SK-N-SH (cell line): Measurements from ENCODE around the gene KLC1. TPM values are rescaled to one million over a fixed set of nuclear protein-coding genes. Genes with fewer than 3 reads are reported as not detected.

Experiments
- CTCF ChIA-PET: fragments of 300-600, 350-600 bp; formaldehyde crosslinking; extraction: SDS; loops from one replicate; lab custom pipeline; 2021; lab: Yijun Ruan, JAX
- POLR2A ChIA-PET: fragments of 350-600 bp; sonication (Branson Sonifier 250); formaldehyde crosslinking; extraction: SDS; loops from one replicate; lab custom pipeline; 2020; ENCODE audit warnings: antibody characterized with exemption, inconsistent platforms; lab: Yijun Ruan, JAX
- DNase-seq: peaks from one replicate; pipeline ENCODE4 v3.0.0; 2012
- H2AFZ ChIP-seq: fragments of 200-600 bp; sonication (generic); 2 replicates; pipeline ENCODE4 v1.8.1; 2016; ENCODE audit warnings: antibody characterized with exemption, mild to moderate bottlenecking, low read depth
- H3F3A ChIP-seq: fragments of 200-600 bp; sonication (generic); replicated peaks from 2 replicates; pipeline ENCODE3; 2016; ENCODE audit warnings: antibody characterized with exemption, mild to moderate bottlenecking; ENCODE audit not compliant: insufficient read depth
- H3K27ac ChIP-seq, 2 experiments: fragments of 200-500 bp in 1 of 2; fragments of 200-600 bp in 1 of 2; sonication (Bioruptor generic) in 1 of 2; sonication (generic), shearing (Covaris generic) in 1 of 2; 2 replicates each; pipeline versions ENCODE4 v1.5.1 to v1.6.1; 2014 to 2016; ENCODE audit warnings: low read depth in 2 of 2, inconsistent platforms in 1 of 2, low read length in 1 of 2, mild to moderate bottlenecking in 1 of 2, mixed read lengths in 1 of 2
- H3K27me3 ChIP-seq: fragments of 200-600 bp; sonication (generic), shearing (Covaris generic); 2 replicates; pipeline ENCODE4 v1.6.1; 2016; ENCODE audit warnings: mixed run types; ENCODE audit not compliant: insufficient read depth
- H3K36me3 ChIP-seq, 2 experiments: fragments of 200-500 bp in 1 of 2; fragments of 200-600 bp in 1 of 2; sonication (Bioruptor generic) in 1 of 2; sonication (generic) in 1 of 2; replicated peaks in 1 of 2; 2 replicates each; pipeline versions ENCODE3 to v1.5.1; 2014 to 2016; ENCODE audit warnings: low read length in 1 of 2, mild to moderate bottlenecking in 1 of 2; ENCODE audit not compliant: insufficient read depth in 2 of 2, control insufficient read depth in 1 of 2
- H3K4me1 ChIP-seq, 2 experiments: fragments of 200-500 bp in 1 of 2; fragments of 200-600 bp in 1 of 2; sonication (Bioruptor generic) in 1 of 2; sonication (generic), shearing (Covaris generic) in 1 of 2; 2 replicates each; pipeline versions ENCODE4 v1.5.1 to v1.6.1; 2014 to 2016; ENCODE audit warnings: low read depth in 1 of 2, low read length in 1 of 2, mixed run types in 1 of 2; ENCODE audit not compliant: insufficient read depth in 2 of 2, control insufficient read depth in 1 of 2
- H3K4me2 ChIP-seq: fragments of 200-600 bp; sonication (generic), shearing (Covaris generic); 2 replicates; pipeline ENCODE4 v1.6.1; 2017; ENCODE audit warnings: mixed run types
- H3K4me3 ChIP-seq, 2 experiments: fragments of 200-500 bp in 1 of 2; fragments of 200-600 bp in 1 of 2; sonication (Bioruptor generic) in 1 of 2; sonication (generic), shearing (Covaris generic) in 1 of 2; 2 replicates each; pipeline versions ENCODE4 v1.5.1 to v1.8.1; 2014 to 2016; ENCODE audit warnings: low read depth in 2 of 2, inconsistent platforms in 1 of 2, low read length in 1 of 2, mild to moderate bottlenecking in 1 of 2, mixed read lengths in 1 of 2, moderate library complexity in 1 of 2
- H3K79me2 ChIP-seq: fragments of 200-600 bp; sonication (generic); 2 replicates; pipeline ENCODE4 v1.8.1; 2017; ENCODE audit warnings: mild to moderate bottlenecking; ENCODE audit not compliant: insufficient read depth
- H3K9ac ChIP-seq: fragments of 200-600 bp; sonication (generic); 2 replicates; pipeline ENCODE4 v1.6.1; 2017; ENCODE audit warnings: mixed run types
- H3K9me2 ChIP-seq: fragments of 200-600 bp; sonication (generic); 2 replicates; pipeline ENCODE4 v1.6.1; 2017; ENCODE audit warnings: mixed run types
- H3K9me3 ChIP-seq: fragments of 200-600 bp; sonication (generic); 2 replicates; pipeline ENCODE4 v1.6.1; 2017; ENCODE audit warnings: mixed run types, mild to moderate bottlenecking, moderate library complexity
- H4K20me1 ChIP-seq: fragments of 200-600 bp; sonication (generic); 2 replicates; pipeline ENCODE4 v1.6.1; 2017; ENCODE audit warnings: mild to moderate bottlenecking, mixed run types; ENCODE audit not compliant: insufficient read depth
- CTCF ChIP-seq: fragments of 200-600 bp; sonication (generic); IDR thresholded peaks from 2 replicates; pipeline ENCODE4 v1.6.1; 2017; ENCODE audit warnings: antibody characterized with exemption, mild to moderate bottlenecking, moderate library complexity
- FOXJ3 ChIP-seq: sonication (generic); formaldehyde crosslinking; IDR thresholded peaks from 2 replicates; pipeline ENCODE4 v1.5.1; 2020; ENCODE audit warnings: mild to moderate bottlenecking, missing genetic modification reagents
- NRF1 ChIP-seq: IDR thresholded peaks from 2 replicates; pipeline ENCODE4 v1.6.1; 2012; ENCODE audit warnings: low read depth, mild to moderate bottlenecking, low read length
- RAD21 ChIP-seq: IDR thresholded peaks from 2 replicates; pipeline ENCODE4 v1.6.1; 2012; ENCODE audit warnings: mild to moderate bottlenecking, low read length
- RXRA ChIP-seq: IDR thresholded peaks from 2 replicates; pipeline ENCODE4 v1.4.0; 2012; ENCODE audit warnings: low read depth, mild to moderate bottlenecking, borderline replicate concordance
- SIN3A ChIP-seq: IDR thresholded peaks from 2 replicates; pipeline ENCODE4 v1.6.1; 2012; ENCODE audit warnings: low read depth, mild to moderate bottlenecking, low read length, moderate library complexity, borderline replicate concordance
- SMC3 ChIP-seq: IDR thresholded peaks from 2 replicates; pipeline ENCODE4 v1.6.1; 2012; ENCODE audit warnings: low read depth, low read length, improper control_type of control experiment
- TCF12 ChIP-seq: IDR thresholded peaks from 2 replicates; pipeline ENCODE4 v1.4.0; 2012
- USF1 ChIP-seq: IDR thresholded peaks from 2 replicates; pipeline ENCODE4 v1.4.0; 2012; ENCODE audit warnings: low read depth, borderline replicate concordance
- USF2 ChIP-seq: fragments of 150-350 bp; IDR thresholded peaks from 2 replicates; pipeline ENCODE4 v1.6.1; 2017; ENCODE audit warnings: antibody characterized with exemption, low read length, low read depth, borderline replicate concordance
- WGBS: methylation state at CpG from one replicate; pipeline ENCODE4 v1.1.6; 2017; ENCODE audit warnings: low lambda C conversion rate; 5-methylcytosine and 5-hydroxymethylcytosine counted together
- polyA plus RNA-seq, 3 experiments: library from polyadenylated mRNA; depleted of rRNA; stranded (reverse); fragments of >200 nt; gene quantifications; 2 replicates each; pipeline ENCODE4 v1.2.3, GENCODE V29; 2012

The KLC1 gene
- polyA plus RNA-seq, 1 of the 3 experiments (the other 2 are of a cell fraction) = 308 TPM

- CTCF ChIA-PET = interaction anchor here (1.7 kb wide), 1 partner anchor 18 kb away, joined by 8 read pairs; no protein-coding TSS in a partner anchor
- Histone ChIP-seq H3K79me2 (peaks cover 29% of the 10 kb centered on the region), H3K4me2 (no peak overlapping the region), H3K27me3 (no peaks in the 10 kb centered on the region), H3K4me1 (peaks cover 0 to 42% of the 10 kb centered on the region in 2 experiments; a peak in 1 of 4 replicates), H3K36me3 (peaks cover 22 to 72% of the 10 kb centered on the region in 2 experiments), H4K20me1 (peaks cover 15% of the 10 kb centered on the region), H3K9me2 (no peaks in the 10 kb centered on the region), H2AFZ (no peak overlapping the region), H3K4me3 (no peak overlapping the region), H3K9me3 (no peaks in the 10 kb centered on the region), H3F3A (peaks cover 16% of the 10 kb centered on the region), H3K9ac (no peak overlapping the region), H3K27ac (no peak overlapping the region; a peak in 1 of 4 replicates)
- WGBS = 92% methylated on average over 7 of the region's 14 CpGs
- no peak for DNase-seq
- POLR2A ChIA-PET = interaction anchor here (1.4 kb wide), 1 partner anchor 18 kb away, joined by 4 read pairs; the partner anchor contains the start of genes XRCC3 and ZFYVE21
- TF ChIP-seq FOXJ3 (CRISPR knock-in tag) (no peak), SIN3A (no peak), USF2 (no peak), NRF1 (no peak), TCF12 (no peak), SMC3 (no peak), RXRA (no peak), USF1 (no peak), CTCF (no peak), RAD21 (no peak)
These were observed 68.8 kb downstream of the KLC1 start for GRCh38 chr14:103697603-103698379.
